ENCODE measurements around the gene PLA2G7. TPM values are rescaled to one million over a fixed set of nuclear protein-coding genes. Genes with fewer than 3 reads are reported as not detected.

Gene PLA2G7
- total and polyA plus RNA-seq, 2 donors (not counting 1 experiment from before 2014, with no cell fraction given) = 0.04 to 1.1 TPM

GRCh38 chr6:46720401-46720800 lies 14.8 kb downstream of the PLA2G7 start:
- Histone ChIP-seq H3K79me2 (ENCODE audit: control insufficient read depth, insufficient read depth, low read length) (no peaks in the 10 kb centered on the region), H3K27me3 (replicated peaks in 1 of 4; ENCODE audit: control extremely low read depth in 1 of 4, control insufficient read depth in 3 of 4, insufficient read depth in 4 of 4, low read length in 3 of 4) (no peaks in the 10 kb centered on the region), H3K27ac (ENCODE audit: low read length in 2 of 2) (no peak overlapping the region), H3K9me3 (ENCODE audit: control extremely low read depth in 1 of 3, control insufficient read depth in 2 of 3, insufficient read depth in 1 of 3, low read length in 2 of 3) (no peaks in the 10 kb centered on the region), H3K9ac (ENCODE audit: low read length) (no peak overlapping the region), H4K20me1 (ENCODE audit: control insufficient read depth, insufficient read depth, low read length, poor library complexity, severe bottlenecking) (no peaks in the 10 kb centered on the region), H3K4me3 (ENCODE audit: control extremely low read depth in 1 of 5, extremely low read depth in 1 of 5, insufficient read depth in 1 of 5, low read depth in 2 of 5, low read length in 4 of 5) (no peak overlapping the region), H3K4me2 (replicated peaks; ENCODE audit: low read depth, low read length, poor library complexity, severe bottlenecking) (no peak overlapping the region), H2AFZ (ENCODE audit: insufficient read depth, low read depth, low read length, poor library complexity, severe bottlenecking) (no peak overlapping the region), H3K4me1 (ENCODE audit: control insufficient read depth in 2 of 2, insufficient read depth in 2 of 2, low read length in 2 of 2) (no peaks in the 10 kb centered on the region), H3K36me3 (replicated peaks in 1 of 2; ENCODE audit: control extremely low read depth in 1 of 2, control insufficient read depth in 1 of 2, extremely low read depth in 1 of 2, insufficient read depth in 2 of 2, low read length in 1 of 2) (no peaks in the 10 kb centered on the region)
- intact Hi-C loops (cut with micrococcal nuclease) = no loop called here
- ChIA-PET POLR2A (no interaction called here), CTCF (no interaction called here)
- WGBS (ENCODE audit: insufficient coverage) = no CpG with 5 or more reads among the region's 1 CpG
- H3K27ac Mint-ChIP-seq = no peak overlapping the region
- TF ChIP-seq EZH2 (IDR thresholded peaks at IDR 0.05; ENCODE audit: borderline replicate concordance, insufficient read depth, low read depth, low read length, poor library complexity, severe bottlenecking) (no peak), CTCF (IDR thresholded peaks at IDR 0.05) (no peak)
- no peak for DNase-seq
- H3K27me3 Mint-ChIP-seq = peaks cover 34% of the 10 kb centered on the region
- no peaks in the 10 kb centered on the region for H3K4me1 Mint-ChIP-seq
- H3K9me3 Mint-ChIP-seq (ENCODE audit: insufficient read depth) = no peaks in the 10 kb centered on the region
- H3K4me3 Mint-ChIP-seq = no peak overlapping the region
- ATAC-seq (ENCODE audit: low read depth) = no peak

- Histone ChIP-seq H3K27me3 (replicated peaks in 1 of 4; ENCODE audit: control extremely low read depth in 1 of 4, control insufficient read depth in 3 of 4, insufficient read depth in 4 of 4, low read length in 3 of 4) (no peaks in the 10 kb centered on the region), H3K27ac (ENCODE audit: low read length in 2 of 2) (no peak overlapping the region), H3K4me2 (replicated peaks; ENCODE audit: low read depth, low read length, poor library complexity, severe bottlenecking) (no peak overlapping the region), H3K79me2 (ENCODE audit: control insufficient read depth, insufficient read depth, low read length) (no peaks in the 10 kb centered on the region), H3K36me3 (replicated peaks in 1 of 2; ENCODE audit: control extremely low read depth in 1 of 2, control insufficient read depth in 1 of 2, extremely low read depth in 1 of 2, insufficient read depth in 2 of 2, low read length in 1 of 2) (no peaks in the 10 kb centered on the region), H3K4me1 (ENCODE audit: control insufficient read depth in 2 of 2, insufficient read depth in 2 of 2, low read length in 2 of 2) (no peaks in the 10 kb centered on the region), H3K9ac (ENCODE audit: low read length) (no peak overlapping the region), H3K4me3 (ENCODE audit: control extremely low read depth in 1 of 5, extremely low read depth in 1 of 5, insufficient read depth in 1 of 5, low read depth in 2 of 5, low read length in 4 of 5) (no peak overlapping the region), H2AFZ (ENCODE audit: insufficient read depth, low read depth, low read length, poor library complexity, severe bottlenecking) (no peak overlapping the region), H3K9me3 (ENCODE audit: control extremely low read depth in 1 of 3, control insufficient read depth in 2 of 3, insufficient read depth in 1 of 3, low read length in 2 of 3) (no peaks in the 10 kb centered on the region), H4K20me1 (ENCODE audit: control insufficient read depth, insufficient read depth, low read length, poor library complexity, severe bottlenecking) (no peaks in the 10 kb centered on the region)
- no peaks in the 10 kb centered on the region for H3K4me1 Mint-ChIP-seq
- WGBS (ENCODE audit: insufficient coverage) = 83% methylated on average over 1 of the region's 1 CpG
- intact Hi-C loops (cut with micrococcal nuclease) = no loop called here
- ATAC-seq (ENCODE audit: low read depth) = no peak
- H3K9me3 Mint-ChIP-seq (ENCODE audit: insufficient read depth) = no peaks in the 10 kb centered on the region
- no peak for DNase-seq
- ChIA-PET CTCF (no interaction called here), POLR2A (no interaction called here)
- H3K27ac Mint-ChIP-seq = no peak overlapping the region
- peaks cover 26% of the 10 kb centered on the region for H3K27me3 Mint-ChIP-seq
- TF ChIP-seq CTCF (IDR thresholded peaks at IDR 0.05) (no peak), EZH2 (IDR thresholded peaks at IDR 0.05; ENCODE audit: borderline replicate concordance, insufficient read depth, low read depth, low read length, poor library complexity, severe bottlenecking) (no peak)
- no peak overlapping the region for H3K4me3 Mint-ChIP-seq
Observed at GRCh38 chr6:46719099-46719498, 16.1 kb downstream of the PLA2G7 start.

Data from B cell (primary cell).